ELF-1 (cell line): ENCODE results near the gene TNFAIP1.
A peak's percentile ranks its signal among the peaks of the same experiment; 100 is the strongest.

Experiments used
- DNase-seq: peaks from one replicate; pipeline ENCODE4 v3.0.0-alpha.2; 2016; ENCODE audit warnings: low read depth, low spot score

The TNFAIP1 gene

DNA sequence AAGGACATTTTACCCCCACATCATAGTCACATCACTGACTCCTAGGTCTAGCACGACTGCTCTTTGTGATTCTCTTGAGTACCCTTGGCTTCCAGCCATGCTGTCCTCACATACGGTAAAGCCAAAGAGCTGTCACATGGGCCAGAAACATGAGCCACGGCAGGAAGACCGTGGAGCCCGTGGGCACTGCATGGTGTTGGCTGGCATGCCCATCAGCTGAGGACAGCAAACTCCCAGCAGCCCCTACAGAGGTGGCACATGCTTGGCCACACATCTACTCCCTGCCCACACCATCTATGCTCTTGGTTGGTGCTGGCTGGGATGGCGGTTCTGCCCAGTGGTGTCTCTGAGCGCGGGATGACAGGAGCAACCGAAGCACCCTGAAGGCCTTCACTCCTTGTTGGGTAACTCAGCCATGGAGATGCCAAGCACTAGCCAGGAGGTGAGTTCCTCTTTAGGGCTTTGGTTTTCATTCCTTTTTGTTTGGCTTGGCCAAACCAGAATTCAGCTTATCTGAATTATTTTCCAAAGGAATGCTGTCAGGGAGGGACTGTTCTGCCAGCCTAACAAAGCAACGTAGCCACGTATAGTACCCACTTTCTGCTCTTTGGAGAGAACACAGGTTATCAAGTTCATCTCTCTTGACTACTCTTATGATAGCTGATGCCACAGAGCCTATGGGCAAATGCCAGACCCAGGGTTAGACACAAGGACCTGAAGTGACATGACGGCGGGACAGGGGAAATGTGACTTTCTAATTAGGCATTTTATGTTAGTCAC, 10.0 kb downstream of the TNFAIP1 start:
- no peak for DNase-seq

DNA sequence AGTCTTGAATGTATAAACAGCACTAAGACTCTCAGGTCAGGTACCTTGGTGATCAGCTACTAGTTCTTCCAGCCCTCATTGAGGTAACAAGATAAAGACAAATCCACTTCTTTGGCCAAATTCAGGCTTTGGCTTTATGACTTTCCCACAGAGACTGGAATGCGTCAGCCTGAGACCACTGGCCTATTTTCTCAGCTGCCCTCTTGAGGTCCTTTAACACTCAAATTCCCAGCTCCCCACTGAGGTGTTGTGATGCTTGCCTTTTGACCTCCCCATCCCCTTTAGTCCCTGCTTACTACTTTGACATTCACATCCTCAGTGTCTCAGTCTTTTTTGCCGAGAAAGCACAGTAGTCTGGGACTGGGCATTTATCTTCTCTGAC, 10.6 kb downstream of the TNFAIP1 start:
- DNase-seq = no peak

DNA sequence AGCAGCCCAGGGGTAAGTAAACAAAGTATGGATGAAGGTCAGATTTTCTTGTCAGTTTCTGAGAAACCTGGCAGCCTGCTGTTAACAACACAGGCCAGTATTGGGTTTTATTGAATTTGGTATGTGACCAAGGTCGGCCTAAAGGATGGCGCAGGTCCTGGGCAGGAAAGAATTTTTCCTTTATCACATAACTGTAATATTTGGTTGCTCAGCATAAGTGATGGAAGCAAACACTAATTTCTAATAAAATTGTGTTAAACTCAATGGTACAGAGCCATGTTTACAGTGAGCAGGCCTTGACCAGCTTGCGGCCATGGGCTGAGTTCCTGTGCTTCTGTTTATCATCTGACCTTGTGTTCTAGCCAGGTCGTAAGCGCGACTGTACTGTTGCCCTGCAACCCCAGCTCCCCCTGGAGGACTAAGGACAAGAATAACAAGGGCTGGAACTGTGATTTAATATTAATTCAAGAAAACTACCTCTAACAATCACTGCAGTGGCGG, 11.2 kb downstream of the TNFAIP1 start:
- peak; percentile 22 for DNase-seq

DNA sequence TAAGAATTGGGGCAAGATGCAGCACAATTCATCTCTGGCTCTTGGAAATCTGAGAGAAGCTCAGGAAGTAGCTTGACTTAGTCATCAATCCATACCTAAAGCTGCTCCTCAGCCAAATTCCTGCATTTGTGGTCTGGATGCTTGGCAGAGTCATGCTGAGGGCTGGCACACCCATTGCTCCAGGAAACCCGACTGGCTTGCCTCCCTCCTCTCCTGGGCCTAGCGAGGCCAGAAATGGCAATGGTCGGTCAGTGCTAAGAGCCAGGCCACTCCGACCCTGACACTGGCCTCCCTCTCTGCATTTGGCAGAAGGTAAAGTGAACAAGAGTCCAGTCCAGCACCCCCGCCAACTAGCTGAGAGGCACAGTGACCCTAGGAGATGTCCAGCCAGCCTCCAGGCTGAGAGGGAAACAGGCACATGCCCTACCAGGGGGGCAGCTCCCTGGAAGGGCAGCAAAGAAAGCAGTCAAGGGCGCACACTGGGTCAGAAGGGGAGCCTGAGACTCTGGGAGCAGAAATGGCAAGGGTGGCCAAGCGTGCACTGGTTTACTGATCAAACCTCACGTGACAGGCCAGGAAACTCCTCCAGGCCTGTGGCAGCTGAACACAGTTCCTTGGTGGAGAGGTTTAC, 11.8 kb downstream of the TNFAIP1 start:
- DNase-seq = no peak

DNA sequence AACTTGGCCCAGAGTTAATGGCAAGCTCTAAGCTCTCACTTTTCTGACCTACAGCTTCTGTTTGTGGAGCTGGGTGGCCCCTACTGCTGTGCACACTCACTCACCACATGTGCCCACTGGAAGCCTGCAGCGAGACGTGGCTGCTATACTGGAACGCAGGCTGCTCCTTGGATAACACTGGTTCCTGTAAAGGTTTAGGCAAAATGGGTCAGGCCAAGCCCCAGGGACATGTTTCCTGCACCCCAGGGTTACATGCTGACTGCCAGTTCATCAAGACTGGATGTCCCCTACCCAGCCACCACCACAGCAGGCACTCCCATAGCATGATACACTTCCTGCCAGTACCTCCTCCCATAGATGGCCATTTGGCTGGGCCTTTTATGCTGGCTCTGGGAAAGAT, 13.4 kb downstream of the TNFAIP1 start:
- no peak for DNase-seq

DNA sequence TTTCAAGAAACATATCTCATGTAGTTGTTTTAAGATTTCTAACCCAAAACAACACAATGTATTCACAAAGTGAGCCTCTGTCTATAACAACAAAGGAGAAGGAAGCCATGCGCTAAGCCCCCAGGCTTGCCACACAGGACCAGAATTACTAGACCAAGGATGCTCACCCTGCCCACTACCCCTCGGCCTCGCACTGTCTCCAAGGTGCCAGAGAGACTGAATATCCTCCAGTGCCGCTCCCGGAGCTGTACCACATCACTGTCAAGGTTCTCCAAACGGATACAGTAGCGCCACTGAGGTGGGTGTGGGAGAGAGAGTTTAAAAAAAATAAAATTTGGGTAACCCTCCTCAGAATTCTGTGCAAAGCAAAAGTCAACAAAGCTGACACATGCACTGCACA, 14.7 kb downstream of the TNFAIP1 start:
- DNase-seq = no peak

DNA sequence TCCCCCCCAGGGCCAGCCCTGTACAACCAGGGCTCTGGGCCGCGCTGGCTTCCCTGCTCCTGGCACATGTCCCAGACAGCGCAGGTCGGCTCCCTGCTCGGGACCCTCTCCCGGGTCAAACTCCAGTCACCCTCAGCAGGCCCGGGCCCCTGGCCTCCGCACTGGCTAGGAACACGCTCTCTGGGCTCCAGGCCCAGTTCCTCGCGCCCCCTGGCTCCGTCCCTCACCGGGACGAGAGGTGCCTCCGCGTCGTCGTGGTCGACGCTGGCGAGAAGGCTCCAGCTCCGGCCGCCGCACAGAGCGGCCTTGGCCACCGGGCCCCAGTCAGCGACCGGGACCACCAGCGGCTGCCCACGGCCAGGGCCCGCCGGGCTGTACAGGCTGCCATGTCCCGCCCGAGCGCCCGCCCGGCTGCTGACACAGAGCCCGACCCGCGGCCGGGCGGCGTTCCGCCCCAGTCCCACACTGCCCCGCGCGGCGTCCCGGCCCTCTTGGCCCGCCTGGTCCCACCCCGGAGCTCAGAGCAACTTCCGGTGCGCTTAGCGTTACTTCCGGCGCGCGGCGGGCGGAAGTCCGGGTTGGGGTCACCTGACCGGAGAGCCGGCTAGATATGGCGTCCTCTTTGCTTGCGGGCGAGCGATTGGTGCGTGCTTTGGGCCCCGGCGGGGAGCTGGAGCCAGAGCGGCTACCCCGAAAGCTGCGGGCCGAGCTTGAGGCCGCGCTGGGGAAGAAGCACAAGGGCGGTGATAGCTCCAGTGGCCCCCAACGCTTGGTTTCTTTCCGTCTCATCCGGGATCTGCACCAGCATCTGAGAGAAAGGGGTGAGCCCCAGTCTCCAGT, 21.7 kb downstream of the TNFAIP1 start, which contains the start of gene POLDIP2:
POLDIP2 (minus strand) TSS at position 467 of the 840 bp plus-strand sequence; CDS start at position 388, 79 bp downstream.
- peak; percentile 95 for DNase-seq

DNA sequence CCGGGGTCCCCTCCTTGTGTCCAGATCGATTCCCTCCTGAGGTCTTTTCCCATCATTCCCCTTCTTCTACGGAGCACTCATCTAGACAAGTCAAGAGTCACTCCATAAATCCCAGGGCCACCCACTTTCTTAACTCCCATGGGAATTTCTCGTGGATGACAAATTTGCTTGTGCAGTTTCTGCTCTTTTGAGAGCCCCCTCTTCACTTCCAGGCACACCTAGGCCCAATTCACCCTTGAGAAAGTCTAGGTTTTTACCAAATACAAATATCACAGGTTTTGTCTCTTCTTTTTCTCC, 22.3 kb downstream of the TNFAIP1 start:
- no peak for DNase-seq

DNA sequence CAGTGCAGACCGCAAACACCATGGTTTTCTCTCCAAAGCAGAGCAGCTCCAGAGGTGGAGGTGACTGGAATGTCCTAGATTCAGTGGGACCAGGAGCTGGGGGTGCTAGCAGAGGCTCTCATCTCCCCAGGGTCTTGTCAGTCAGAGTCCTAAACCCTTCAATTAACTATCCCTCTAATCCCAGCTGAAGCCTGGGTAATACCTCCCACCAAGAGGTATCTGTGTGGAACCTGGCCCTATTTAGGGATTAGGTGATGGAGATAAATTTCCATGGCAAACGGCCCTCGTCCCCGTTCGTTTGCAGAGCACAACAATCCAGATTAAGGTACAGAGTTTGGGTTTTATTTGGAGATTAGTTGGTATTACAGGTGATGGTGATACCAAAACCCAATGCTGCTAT, 27.6 kb downstream of the TNFAIP1 start:
- no peak for DNase-seq

DNA sequence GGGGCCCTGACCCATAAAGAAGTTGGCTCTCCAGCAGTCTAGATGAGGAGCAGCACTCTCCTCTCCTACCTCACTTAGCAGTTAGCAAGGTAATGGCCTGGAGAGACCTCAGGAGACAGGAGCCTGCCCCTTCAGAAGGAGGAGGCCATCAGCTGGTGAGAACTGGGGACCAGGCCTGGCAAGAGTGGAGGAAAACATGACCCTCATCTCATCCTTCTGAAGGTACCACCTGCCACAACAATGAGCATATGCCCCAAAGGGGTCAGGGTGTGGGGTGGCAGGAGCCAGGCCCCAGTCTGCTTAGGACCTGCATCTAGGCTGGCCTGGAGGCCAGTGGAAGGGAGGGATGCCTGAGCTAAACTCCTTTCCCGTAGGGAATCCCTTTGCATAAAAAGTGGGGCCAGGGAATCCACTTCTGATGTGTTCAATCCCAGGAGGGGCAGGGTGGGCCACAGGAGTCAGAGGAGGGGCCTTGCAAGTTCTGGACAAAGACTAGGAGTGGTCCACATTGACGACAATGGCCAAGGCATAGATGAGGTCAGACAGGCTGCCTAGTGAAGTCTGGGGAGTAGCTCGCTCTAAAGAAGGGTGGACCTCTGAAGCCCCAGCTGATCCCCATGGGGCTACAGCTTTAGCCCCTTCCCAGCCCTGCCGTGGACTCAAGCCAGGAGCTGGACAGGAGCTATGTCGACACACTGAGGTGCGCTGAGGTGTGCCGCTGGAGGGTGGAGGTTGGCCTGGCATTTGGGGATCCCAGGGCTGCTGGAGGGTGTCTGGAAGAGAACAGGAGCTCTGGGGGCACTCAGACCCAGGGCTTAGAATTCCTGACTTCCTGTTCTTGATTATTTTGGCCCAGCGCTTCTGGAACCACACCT, 28.5 kb downstream of the TNFAIP1 start:
- no peak for DNase-seq

DNA sequence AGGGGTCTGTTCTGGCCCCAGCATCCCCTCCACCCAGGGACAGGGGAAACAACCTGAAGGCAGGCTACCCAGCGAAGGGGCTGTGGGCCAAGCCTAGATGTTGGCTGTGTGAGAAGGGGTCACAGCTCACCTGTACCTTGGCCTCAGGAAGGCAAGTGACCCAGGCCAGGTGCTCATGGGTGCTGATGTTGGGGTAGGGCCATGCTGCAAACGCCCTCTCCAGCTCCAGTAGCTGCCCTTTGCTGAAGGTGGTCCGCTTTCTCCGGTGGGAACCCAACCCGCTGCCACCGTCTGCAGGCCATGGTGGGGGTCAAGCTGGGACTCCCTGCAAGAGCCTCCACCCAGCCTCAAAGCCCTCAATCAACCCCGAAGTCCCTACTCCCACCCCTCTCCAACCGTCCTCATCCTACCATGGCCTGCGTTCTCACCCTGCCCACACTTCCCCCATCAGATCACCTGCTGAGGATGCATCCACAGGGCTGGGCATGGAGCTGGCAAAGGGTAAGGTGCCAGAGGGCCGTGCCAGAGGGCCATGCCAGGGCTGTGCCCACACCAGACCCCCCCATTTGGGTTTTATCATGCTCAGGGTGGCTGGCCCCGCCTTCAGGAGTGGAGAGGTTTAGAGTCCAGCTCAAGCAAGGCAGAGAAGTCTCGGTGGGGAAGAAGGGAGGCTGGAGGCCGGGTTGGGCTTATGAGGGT, 29.3 kb downstream of the TNFAIP1 start, which contains the start of gene SEBOX:
SEBOX (minus strand) TSS at position 535 of the 699 bp plus-strand sequence; CDS start at position 487, 48 bp downstream.
- DNase-seq = no peak

DNA sequence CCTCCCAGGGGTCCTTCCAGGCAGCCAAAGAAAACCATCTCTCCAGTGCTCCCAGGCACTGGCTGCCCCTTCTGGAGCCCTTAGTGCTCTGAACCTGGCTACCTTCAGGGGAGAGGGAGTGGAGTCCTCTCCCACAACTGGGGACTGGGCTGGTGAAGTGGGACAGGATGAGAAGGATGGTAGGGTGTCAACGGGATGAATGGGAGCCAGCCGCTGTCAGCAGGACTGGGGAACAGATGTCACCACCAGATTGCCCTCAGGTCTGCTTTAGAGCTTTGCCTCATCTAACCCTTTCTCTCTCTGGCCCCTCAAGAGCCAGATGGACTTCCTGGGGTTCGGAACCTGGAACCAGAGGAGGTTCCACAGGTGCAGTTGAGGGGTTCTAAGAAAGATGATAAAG, 29.9 kb downstream of the TNFAIP1 start:
- no peak for DNase-seq

DNA sequence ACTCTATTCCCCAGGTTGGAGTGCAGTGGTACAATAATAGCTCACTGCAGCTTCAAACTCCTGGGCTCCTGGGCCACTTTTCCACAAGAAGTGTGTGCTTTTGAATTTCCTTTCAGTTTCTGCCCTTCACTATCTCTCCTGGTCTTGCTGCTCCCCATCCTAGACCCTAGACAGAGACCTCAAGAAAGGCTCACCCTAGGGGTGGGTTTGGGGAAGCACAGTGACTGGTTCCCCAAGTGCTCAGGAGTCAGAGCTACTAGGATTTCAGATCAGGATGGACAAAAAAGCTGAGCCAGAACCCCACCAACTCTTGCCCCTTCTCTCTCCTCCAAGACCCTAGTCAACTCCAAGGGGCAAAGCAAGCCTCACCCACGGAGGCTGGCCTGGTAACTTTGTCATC, 31.0 kb downstream of the TNFAIP1 start:
- DNase-seq = no peak

DNA sequence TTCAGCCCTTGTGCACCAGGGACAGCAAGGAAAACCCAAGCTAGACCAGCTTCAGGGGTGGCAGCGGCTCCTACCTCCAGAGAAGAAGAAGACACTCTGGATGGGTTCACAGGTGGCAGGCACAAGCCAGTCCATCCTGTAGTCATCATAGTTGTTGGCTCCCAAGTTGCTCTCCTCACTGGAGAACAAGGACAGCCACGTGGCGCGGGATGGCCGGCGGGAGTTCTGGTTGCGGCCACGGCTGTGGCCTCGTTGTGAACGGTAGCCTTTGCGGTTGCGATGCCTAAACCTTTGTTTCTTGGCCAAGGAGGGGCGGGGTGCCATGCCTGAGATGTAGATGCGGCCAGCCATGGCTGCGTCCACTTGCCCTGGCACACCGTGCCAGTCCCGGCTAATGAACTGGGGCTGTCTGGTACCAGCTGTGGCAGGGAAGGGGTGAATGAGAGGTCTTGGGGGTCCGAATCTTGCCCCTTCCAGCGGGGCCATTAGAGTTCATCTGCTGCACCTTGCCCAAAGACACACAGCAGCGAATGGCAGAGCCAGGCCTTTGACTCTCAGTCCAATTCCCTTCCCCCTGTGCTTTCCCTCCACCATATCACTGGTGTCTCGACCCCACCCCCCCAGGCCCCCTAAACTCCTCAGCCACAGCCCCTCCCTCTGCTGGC, 32.2 kb downstream of the TNFAIP1 start:
- no peak for DNase-seq

DNA sequence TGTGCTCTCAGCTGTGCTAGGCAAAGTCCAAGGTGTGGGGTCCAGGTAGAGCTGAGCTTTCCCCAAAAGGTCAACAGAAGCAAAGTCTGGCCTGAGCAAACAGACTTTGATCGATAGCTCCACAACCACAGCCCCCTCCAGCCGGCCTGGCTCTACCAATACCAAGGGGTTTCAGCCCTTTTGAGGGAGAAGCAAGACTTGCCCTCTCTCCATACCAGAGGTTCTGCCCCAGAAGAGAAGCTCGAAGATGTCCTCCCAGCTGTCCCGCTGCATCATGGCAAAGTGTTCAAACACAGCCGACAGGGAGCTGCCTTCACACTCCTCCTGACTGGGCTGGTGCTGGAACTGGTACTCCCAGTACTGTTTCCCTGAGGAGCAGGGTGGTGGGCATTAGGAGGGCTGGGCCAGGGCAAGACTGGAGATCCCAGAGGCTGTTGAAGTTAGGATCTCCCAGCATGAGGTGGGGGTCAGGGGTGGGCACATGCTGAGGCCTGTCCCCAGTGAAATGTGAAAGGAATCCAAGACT, 32.8 kb downstream of the TNFAIP1 start:
- DNase-seq = no peak

DNA sequence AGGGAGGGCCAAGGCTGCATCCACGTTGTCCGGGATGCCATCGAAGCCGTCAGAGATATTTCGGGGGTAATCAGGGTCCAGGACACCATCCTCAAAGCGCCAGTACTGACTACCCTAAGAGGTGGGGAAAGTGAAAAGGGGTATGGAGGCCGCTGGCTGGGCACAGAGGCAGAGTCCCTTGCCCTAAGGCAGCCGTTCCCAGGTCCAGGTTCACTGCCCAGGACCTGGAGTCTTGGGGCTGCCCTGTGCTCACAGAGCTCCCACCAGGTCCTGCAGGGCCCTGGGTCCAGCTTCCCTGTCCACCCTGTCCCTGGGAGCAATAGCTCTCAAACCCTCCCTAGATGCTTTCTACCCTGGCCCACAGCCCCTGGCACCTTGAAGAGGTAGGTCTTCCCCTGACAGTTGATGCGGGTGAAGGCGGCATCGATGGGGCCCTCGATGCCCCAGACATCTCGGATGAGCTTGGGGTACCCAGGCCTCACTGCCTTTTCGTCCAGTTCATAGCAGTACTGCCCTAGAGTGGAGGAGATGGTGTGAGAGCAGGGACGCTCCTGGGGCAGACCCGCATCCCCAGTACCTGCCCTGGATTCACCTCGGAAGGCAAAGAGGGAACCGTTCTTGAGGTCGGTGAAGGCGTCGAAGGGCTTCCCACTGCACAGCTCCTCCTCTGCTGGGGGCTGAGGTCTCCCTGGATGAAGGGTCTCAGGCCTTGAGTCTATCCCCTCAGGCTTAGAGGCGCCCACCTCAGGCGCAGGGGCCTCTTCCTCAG, 33.5 kb downstream of the TNFAIP1 start:
- no peak for DNase-seq

DNA sequence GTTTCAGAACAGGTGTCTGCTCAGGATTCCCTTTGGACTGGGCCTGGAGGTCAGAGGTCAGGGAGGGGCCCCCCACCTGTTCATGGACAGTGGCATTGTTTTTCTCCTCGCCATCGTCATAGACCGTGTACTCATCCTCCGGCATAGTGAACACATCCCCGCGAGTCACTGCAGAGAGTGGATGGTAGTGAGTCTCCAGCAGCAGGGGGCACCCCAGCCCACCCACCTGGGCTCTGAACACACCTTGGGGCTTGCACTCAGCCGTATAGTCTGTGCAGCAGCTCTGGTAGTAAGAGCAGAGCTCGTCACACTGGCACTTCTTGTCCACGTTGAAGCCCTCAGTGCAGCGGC, 34.1 kb downstream of the TNFAIP1 start:
- no peak for DNase-seq

DNA sequence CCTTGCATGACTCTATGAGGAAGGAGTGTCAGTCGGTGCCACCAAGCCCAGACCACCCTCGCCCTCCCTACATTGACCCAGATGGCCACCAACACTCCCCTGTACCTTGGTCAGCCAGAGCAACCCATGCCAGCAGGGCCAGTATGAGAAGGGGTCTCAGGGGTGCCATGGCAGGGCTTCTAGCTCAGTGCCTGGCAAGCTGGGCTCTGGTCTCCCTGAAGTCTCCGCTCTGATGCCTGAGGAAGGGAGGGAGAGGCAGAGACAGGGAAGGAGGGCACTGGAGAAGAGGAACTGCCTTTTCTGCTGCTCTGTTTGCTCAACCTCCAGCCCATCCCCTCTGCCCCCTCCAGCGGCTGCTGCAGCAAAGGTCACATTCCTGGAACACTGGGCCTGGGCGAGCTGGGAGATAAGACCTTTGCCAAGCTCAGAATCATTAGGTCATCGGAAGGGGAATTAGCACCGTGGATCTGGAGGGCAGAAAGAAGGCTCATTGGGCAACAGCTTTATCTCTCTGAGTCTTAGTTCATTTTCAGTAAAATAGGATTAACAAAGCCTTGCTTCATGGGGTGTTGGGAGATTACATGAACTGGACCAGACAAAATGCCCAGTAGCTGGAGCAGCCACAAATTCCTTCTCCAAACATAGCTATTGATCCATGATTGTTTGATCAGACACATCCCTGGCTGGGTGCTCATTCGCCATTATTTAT, 34.6 kb downstream of the TNFAIP1 start, which contains the start of gene VTN:
VTN (minus strand) TSS at position 273 of the 709 bp plus-strand sequence; CDS start at position 169, 104 bp downstream.
- peak; percentile 93 for DNase-seq
